Fibroblast of villous mesenchyme (primary cell): ENCODE data around the gene PHF13. TPM values are rescaled to one million over a fixed set of nuclear protein-coding genes. Genes with fewer than 3 reads are reported as not detected.

Experiments used
- DNase-seq: peaks from one replicate; pipeline ENCODE4 v3.0.0-alpha.2; 2010; ENCODE audit warnings: low read depth
- H3K4me3 ChIP-seq: 2 replicates; pipeline ENCODE4 v1.5.1; 2011; ENCODE audit warnings: low read depth, mild to moderate bottlenecking, low read length
- CTCF ChIP-seq: IDR thresholded peaks from 2 replicates; pipeline ENCODE4 v1.5.1; 2012; ENCODE audit warnings: low read depth, mild to moderate bottlenecking, low read length; ENCODE audit not compliant: insufficient read depth
- total RNA-seq: library from RNA; depleted of rRNA; stranded (reverse); fragments of >200 nt; gene quantifications from 2 replicates; pipeline ENCODE4 v1.2.3, GENCODE V29; 2012

The PHF13 gene
- total RNA-seq, 1 donor, result 16.8 TPM

GRCh38 chr1:6614929-6615785, 1.6 kb downstream of the PHF13 start:
- H3K4me3 ChIP-seq, result peak overlapping the region; percentile 73
- TF ChIP-seq CTCF, result no peak
- DNase-seq, result no peak

- no peak overlapping the region for H3K4me3 ChIP-seq
- TF ChIP-seq CTCF, result no peak
- no peak for DNase-seq
Observed at GRCh38 chr1:6619045-6619444, 5.5 kb downstream of the PHF13 start.

- no peak for DNase-seq
- TF ChIP-seq CTCF, result no peak
- no peak overlapping the region for H3K4me3 ChIP-seq
Observed at GRCh38 chr1:6621429-6622391, 8.2 kb downstream of the PHF13 start.

- H3K4me3 ChIP-seq, result no peak overlapping the region
- no peak for DNase-seq
- no peak for TF ChIP-seq CTCF
Observed at GRCh38 chr1:6622396-6623152, 9.0 kb downstream of the PHF13 start.

- no peak for TF ChIP-seq CTCF
- no peak overlapping the region for H3K4me3 ChIP-seq
- DNase-seq, result peak; percentile 83
Observed at GRCh38 chr1:6623269-6623965, 9.9 kb downstream of the PHF13 start.
